Mucosa of stomach (tissue), 1 donor: ENCODE data around the gene SYNPR.

Source experiments
- H3K27me3 ChIP-seq: one replicate; pipeline ENCODE4 v1.7.0; 2013; ENCODE audit warnings: mild to moderate bottlenecking, low read length; ENCODE audit not compliant: control insufficient read depth, insufficient read depth
- H3K36me3 ChIP-seq: one replicate; pipeline ENCODE4 v1.7.0; 2013; ENCODE audit warnings: low read length; ENCODE audit not compliant: control insufficient read depth, insufficient read depth
- H3K4me1 ChIP-seq: one replicate; pipeline ENCODE4 v1.7.0; 2013; ENCODE audit warnings: mild to moderate bottlenecking, low read length; ENCODE audit not compliant: control insufficient read depth, insufficient read depth
- H3K4me3 ChIP-seq: one replicate; pipeline ENCODE4 v1.7.0; 2013; ENCODE audit warnings: low read length
- H3K9ac ChIP-seq: one replicate; pipeline ENCODE4 v1.7.0; 2013; ENCODE audit warnings: mild to moderate bottlenecking, low read length, moderate library complexity
- H3K9me3 ChIP-seq: one replicate; pipeline ENCODE4 v1.7.0; 2013; ENCODE audit warnings: mild to moderate bottlenecking, low read length, moderate library complexity; ENCODE audit not compliant: control insufficient read depth
- donor health status: Pancreatic carcinoma.

Gene SYNPR

DNA sequence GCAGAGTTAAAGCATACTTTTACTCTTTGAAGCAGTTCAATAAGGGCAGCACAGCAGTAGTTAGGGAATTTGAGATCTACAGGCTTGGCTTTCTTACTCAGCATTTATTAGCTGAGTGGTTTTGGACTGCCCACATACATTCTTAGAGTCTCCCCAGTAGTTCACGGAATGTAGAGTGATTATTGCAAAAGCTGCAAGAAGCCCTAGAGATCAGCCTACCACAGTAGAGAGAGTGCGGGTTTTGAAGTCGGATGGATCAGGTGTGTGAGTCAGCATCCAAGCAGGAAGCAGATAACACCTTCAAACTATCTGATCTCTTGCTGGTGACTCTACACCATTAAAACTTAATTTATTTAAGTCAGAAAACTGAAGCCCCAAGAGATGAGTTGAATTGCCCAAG lies 171.9 kb downstream of the SYNPR start:
- Histone ChIP-seq H3K9ac (no peak overlapping the region), H3K4me1 (peaks cover 12% of the 10 kb centered on the region), H3K36me3 (no peaks in the 10 kb centered on the region), H3K9me3 (no peaks in the 10 kb centered on the region), H3K27me3 (no peaks in the 10 kb centered on the region), H3K4me3 (no peak overlapping the region)

GRCh38 chr3:63450634-63451363 lies 172.7 kb downstream of the SYNPR start:
- no peaks in the 10 kb centered on the region for H3K36me3 ChIP-seq
- H3K9me3 ChIP-seq, result no peaks in the 10 kb centered on the region
- H3K9ac ChIP-seq, result no peak overlapping the region
- H3K4me3 ChIP-seq, result no peak overlapping the region
- H3K4me1 ChIP-seq, result peaks cover 12% of the 10 kb centered on the region
- no peaks in the 10 kb centered on the region for H3K27me3 ChIP-seq

- H3K4me3 ChIP-seq, result no peak overlapping the region
These were observed 178.8 kb downstream of the SYNPR start for GRCh38 chr3:63456901-63457300.

GRCh38 chr3:63458405-63458804 lies 180.3 kb downstream of the SYNPR start:
- no peak overlapping the region for H3K9ac ChIP-seq
- no peaks in the 10 kb centered on the region for H3K27me3 ChIP-seq
- H3K4me3 ChIP-seq, result no peak overlapping the region
- peaks cover 5% of the 10 kb centered on the region for H3K4me1 ChIP-seq
- no peaks in the 10 kb centered on the region for H3K9me3 ChIP-seq
- H3K36me3 ChIP-seq, result no peaks in the 10 kb centered on the region

More at GRCh38 chr3:63456901-63457300, 178.8 kb downstream of the SYNPR start:
- no peaks in the 10 kb centered on the region for H3K9me3 ChIP-seq
- peaks cover 5% of the 10 kb centered on the region for H3K4me1 ChIP-seq
- H3K27me3 ChIP-seq, result no peaks in the 10 kb centered on the region
- H3K9ac ChIP-seq, result no peak overlapping the region
- H3K36me3 ChIP-seq, result no peaks in the 10 kb centered on the region

GRCh38 chr3:63462732-63463131 lies 184.6 kb downstream of the SYNPR start:
- Histone ChIP-seq H3K9ac (no peak overlapping the region), H3K9me3 (no peaks in the 10 kb centered on the region), H3K4me1 (no peaks in the 10 kb centered on the region), H3K27me3 (no peaks in the 10 kb centered on the region), H3K4me3 (no peak overlapping the region), H3K36me3 (no peaks in the 10 kb centered on the region)

GRCh38 chr3:63467392-63467791 lies 189.3 kb downstream of the SYNPR start:
- Histone ChIP-seq H3K4me3 (no peak overlapping the region), H3K27me3 (no peaks in the 10 kb centered on the region), H3K9ac (no peak overlapping the region), H3K9me3 (no peaks in the 10 kb centered on the region), H3K4me1 (no peaks in the 10 kb centered on the region), H3K36me3 (no peaks in the 10 kb centered on the region)

GRCh38 chr3:63470745-63471144 lies 192.6 kb downstream of the SYNPR start:
- Histone ChIP-seq H3K27me3 (no peaks in the 10 kb centered on the region), H3K4me3 (no peak overlapping the region), H3K4me1 (no peaks in the 10 kb centered on the region), H3K9ac (no peak overlapping the region), H3K36me3 (no peaks in the 10 kb centered on the region), H3K9me3 (no peaks in the 10 kb centered on the region)

DNA sequence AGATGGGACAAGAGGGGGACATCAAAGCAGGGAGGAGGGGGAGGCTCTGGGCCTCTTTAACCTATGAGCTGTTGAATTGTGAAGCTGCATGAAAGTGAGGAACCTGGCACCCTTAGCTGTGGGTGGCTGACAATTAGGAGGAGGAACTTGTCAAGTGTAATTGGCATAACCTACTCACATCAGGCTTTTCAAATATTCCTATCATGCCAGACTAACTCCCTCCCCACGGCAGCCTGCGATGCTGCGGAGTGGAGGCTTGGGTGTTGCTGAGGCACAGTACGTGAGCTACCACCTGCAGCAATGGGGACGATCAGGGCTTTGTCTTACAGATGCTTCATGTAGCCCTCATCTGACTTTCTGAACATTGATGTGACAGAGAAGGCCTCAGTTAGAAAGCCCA lies 193.7 kb downstream of the SYNPR start:
- H3K9me3 ChIP-seq, result no peaks in the 10 kb centered on the region
- H3K4me1 ChIP-seq, result no peaks in the 10 kb centered on the region
- H3K27me3 ChIP-seq, result no peaks in the 10 kb centered on the region
- H3K36me3 ChIP-seq, result no peaks in the 10 kb centered on the region
- H3K4me3 ChIP-seq, result no peak overlapping the region
- no peak overlapping the region for H3K9ac ChIP-seq

GRCh38 chr3:63473641-63474166 lies 195.6 kb downstream of the SYNPR start:
- H3K4me1 ChIP-seq, result no peaks in the 10 kb centered on the region
- H3K4me3 ChIP-seq, result no peak overlapping the region
- H3K9ac ChIP-seq, result no peak overlapping the region
- H3K9me3 ChIP-seq, result no peaks in the 10 kb centered on the region
- H3K36me3 ChIP-seq, result no peaks in the 10 kb centered on the region
- H3K27me3 ChIP-seq, result no peaks in the 10 kb centered on the region

- H3K36me3 ChIP-seq, result no peaks in the 10 kb centered on the region
- H3K27me3 ChIP-seq, result no peaks in the 10 kb centered on the region
- no peak overlapping the region for H3K9ac ChIP-seq
- H3K4me3 ChIP-seq, result no peak overlapping the region
- no peaks in the 10 kb centered on the region for H3K9me3 ChIP-seq
- H3K4me1 ChIP-seq, result no peaks in the 10 kb centered on the region
These were observed 196.9 kb downstream of the SYNPR start for GRCh38 chr3:63474828-63475518.

DNA sequence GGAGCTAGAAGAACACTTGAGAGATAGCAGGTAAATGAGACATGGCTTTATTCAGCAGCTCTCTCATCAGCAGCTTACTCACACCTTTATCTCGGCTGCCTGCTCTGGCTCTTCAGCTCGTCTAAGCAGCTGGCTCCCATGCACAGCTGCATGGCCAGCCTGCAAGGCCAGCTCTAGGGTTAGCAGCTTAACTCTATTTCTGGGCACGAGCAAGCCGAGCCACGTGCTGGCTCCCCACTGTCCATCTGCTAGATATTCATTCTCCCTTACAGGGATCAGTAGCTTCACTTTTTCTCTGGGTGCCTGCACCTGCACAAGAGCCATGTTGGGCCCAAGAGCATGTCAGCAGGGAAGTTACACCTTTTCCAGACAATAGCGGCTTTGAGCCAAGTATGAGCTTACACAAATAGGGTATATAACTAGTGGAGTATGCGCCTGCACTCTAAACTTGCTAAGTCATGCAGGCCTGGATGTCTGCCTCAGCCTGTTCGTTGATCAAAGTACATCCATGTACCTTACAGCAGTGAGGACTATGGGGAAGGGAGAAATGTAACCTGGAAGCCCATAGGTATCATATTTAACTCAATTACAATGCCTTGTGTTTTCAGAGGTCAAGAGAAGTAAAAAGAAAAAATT lies 199.5 kb downstream of the SYNPR start:
- H3K9me3 ChIP-seq, result no peaks in the 10 kb centered on the region
- no peak overlapping the region for H3K4me3 ChIP-seq
- H3K4me1 ChIP-seq, result no peaks in the 10 kb centered on the region
- no peaks in the 10 kb centered on the region for H3K36me3 ChIP-seq
- H3K27me3 ChIP-seq, result no peaks in the 10 kb centered on the region
- H3K9ac ChIP-seq, result no peak overlapping the region

DNA sequence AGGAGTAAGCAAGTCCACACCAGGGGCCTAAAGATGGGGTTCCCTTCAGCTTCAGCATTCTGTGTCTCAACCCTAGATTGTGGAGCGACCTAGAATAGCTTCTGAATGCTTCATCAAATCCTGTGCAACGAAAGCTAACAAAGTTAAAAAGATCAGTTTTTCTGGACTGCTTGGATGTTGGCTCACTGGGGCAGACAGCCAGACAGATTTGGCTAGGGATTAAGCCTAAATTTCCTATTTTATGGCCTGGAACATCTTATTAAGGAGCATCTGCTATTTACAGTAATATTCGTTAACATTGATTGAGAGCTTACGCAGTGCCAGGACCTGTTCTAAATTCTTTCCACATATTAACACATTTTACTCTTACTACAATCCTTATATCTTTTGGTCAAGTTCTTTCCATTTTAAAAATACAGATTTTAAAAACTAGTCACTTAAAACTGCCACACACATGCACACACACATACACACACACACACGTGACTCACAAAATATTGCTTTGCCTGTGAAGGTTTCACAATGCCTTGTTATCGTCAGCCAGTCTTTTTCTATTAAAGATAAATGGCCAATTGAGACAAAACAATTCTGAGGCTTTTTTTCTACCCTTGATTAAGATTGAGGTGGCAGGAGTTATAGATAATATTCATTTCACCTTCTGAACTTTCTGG lies 201.0 kb downstream of the SYNPR start:
- Histone ChIP-seq H3K4me3 (no peak overlapping the region), H3K4me1 (no peaks in the 10 kb centered on the region), H3K36me3 (no peaks in the 10 kb centered on the region), H3K9me3 (no peaks in the 10 kb centered on the region), H3K9ac (no peak overlapping the region), H3K27me3 (no peaks in the 10 kb centered on the region)
